Femur (tissue), 1 donor: Measurements from ENCODE around the gene ZNF398.
"Not testable (repeated sequence)": the region's sequence is repeated elsewhere in the genome, so short reads cannot be mapped to it uniquely, and the experiment has no call there.

Experiments
- DNase-seq: peaks from one replicate; pipeline ENCODE4 v3.0.0-alpha.2; 2017

The ZNF398 gene

GRCh38 chr7:149196705-149197171, 49.5 kb downstream of the ZNF398 start:
- DNase-seq = no peak

GRCh38 chr7:149197675-149198074, 50.4 kb downstream of the ZNF398 start:
- no peak for DNase-seq

GRCh38 chr7:149198161-149198816, 51.0 kb downstream of the ZNF398 start:
- no peak for DNase-seq

- no peak for DNase-seq
These were observed 52.2 kb downstream of the ZNF398 start for GRCh38 chr7:149199234-149199995.

GRCh38 chr7:149202831-149203231, 55.6 kb downstream of the ZNF398 start:
- no peak for DNase-seq

- DNase-seq = no peak
These were observed 58.6 kb downstream of the ZNF398 start for GRCh38 chr7:149205690-149206381.

- no peak for DNase-seq
These were observed 60.2 kb downstream of the ZNF398 start for GRCh38 chr7:149207324-149208035.

GRCh38 chr7:149209518-149210269, 62.4 kb downstream of the ZNF398 start:
- no peak for DNase-seq

- no peak for DNase-seq
These were observed 63.3 kb downstream of the ZNF398 start for GRCh38 chr7:149210551-149210950.

- no peak for DNase-seq
These were observed 66.9 kb downstream of the ZNF398 start for GRCh38 chr7:149214020-149214720.

- DNase-seq = no peak
These were observed 69.1 kb downstream of the ZNF398 start for GRCh38 chr7:149216402-149216801.

GRCh38 chr7:149217570-149217969, 70.3 kb downstream of the ZNF398 start:
- DNase-seq = no peak

- DNase-seq = no peak
These were observed 71.5 kb downstream of the ZNF398 start for GRCh38 chr7:149218469-149219420.

- no peak for DNase-seq
These were observed 73.3 kb downstream of the ZNF398 start for GRCh38 chr7:149220534-149220933.

- no peak for DNase-seq
These were observed 75.9 kb downstream of the ZNF398 start for GRCh38 chr7:149223176-149223575.

GRCh38 chr7:149223761-149224160, 76.5 kb downstream of the ZNF398 start:
- no peak for DNase-seq

GRCh38 chr7:149224352-149224751, 77.1 kb downstream of the ZNF398 start:
- DNase-seq = no peak

- DNase-seq = no peak
These were observed 77.9 kb downstream of the ZNF398 start for GRCh38 chr7:149225106-149225505.

GRCh38 chr7:149225656-149226055, 78.4 kb downstream of the ZNF398 start:
- DNase-seq = no peak

GRCh38 chr7:149226366-149226765, 79.1 kb downstream of the ZNF398 start:
- DNase-seq = not testable (repeated sequence)
